Activated T-cell treated with anti-CD3 and anti-CD28 coated beads, Interleukin-2, amount 50 U/mL, for 48 hours (primary cell): ENCODE results near the gene UBTD1.
"Not testable (repeated sequence)": the region's sequence is repeated elsewhere in the genome, so short reads cannot be mapped to it uniquely, and the experiment has no call there.

Experiments used
- DNase-seq, 2 experiments: peaks; one replicate each; pipeline ENCODE4 v3.0.0-alpha.2; 2020

Gene UBTD1

DNA sequence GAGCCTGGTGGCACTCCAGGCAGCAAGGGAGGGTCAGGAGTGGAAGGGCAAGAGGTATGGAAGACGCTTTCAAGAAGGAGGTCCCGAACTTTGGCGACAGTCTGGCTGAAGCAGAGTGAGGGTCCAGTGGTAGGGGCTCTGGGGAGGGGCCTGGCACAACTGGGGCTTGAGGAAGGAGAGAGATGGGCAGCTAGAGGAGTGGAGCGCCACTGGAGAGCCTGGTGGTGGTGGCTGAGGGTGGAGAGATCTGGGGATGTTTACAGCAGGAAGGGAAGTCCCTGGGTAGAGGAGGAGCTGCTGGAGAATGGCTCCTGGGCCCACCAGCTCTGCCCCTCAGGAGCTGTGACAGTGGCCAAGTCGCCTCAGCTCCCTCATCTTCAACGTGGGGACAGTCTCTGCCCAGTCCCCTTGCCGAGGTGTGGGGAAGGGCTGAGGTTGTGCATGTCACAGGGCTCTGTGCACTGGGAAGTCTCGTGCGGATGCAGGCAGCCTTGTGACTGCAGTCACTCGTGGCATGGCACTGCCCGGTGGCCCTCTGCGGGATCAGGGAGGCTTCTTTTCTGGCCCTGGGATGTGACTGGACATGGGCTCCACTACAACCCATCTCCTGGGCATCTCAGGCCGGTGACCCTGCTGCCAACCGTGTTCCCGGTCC lies 18.5 kb downstream of the UBTD1 start:
- no peak for DNase-seq

DNA sequence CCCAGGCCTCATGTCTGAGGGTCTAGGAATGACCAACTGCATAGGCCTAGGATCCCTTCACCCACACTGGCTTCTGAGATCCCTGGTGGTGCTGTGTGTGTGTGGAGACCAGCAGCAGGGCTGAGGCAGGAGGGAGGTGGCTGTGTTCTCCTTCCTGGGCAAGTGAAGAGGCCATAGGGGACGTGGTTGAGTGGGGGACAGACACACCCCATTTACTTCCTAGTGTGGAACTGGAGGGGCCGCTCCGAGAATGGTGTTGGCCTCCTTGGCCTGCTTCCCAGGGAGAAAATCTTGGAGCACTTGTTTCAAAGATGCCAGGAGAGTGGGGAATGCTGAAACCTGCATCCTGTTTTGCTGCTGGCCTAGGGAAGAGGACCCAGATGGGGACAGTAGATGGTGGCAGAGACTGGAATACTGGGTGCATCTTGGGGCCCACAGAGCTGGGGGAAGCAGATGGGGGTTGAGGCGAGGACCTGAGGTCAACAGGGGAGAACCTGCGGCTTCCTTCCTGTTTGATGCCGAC lies 19.1 kb downstream of the UBTD1 start:
- no peak for DNase-seq

DNA sequence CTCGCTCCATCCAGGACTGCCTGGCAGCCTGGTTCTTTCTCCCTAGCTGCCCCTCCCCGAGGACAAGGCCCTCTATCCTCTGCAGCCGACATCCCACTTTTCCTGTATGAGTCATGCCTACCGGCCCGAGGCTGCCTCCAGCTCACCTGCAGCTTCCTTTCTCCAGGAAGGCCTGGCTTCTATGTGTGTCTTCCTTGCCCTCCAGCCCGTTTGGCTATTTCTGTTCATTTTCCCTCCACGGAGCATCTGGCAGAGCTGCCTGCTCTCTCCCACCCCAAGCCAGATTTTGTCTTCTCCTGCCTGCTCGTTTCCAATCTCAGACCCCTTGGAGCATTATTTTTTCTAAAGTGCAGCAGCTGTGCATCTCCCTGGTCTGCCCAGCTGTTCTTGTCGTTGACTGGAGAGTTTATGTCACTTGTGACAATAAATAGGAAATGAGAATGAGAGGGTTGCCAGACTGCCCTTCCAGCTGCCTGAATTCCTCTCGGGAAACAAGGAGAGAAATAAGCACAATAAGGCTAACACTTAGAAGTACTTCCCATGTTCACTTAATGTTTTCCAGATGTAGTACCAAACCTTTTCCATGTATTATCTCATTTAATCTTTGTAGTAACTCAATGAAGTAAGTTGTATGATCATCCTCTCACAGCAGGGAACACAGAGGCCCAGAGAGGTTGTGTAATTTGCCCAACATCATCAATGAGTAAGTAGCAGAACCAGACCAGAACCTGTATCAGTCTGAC lies 19.7 kb downstream of the UBTD1 start:
- no peak for DNase-seq

DNA sequence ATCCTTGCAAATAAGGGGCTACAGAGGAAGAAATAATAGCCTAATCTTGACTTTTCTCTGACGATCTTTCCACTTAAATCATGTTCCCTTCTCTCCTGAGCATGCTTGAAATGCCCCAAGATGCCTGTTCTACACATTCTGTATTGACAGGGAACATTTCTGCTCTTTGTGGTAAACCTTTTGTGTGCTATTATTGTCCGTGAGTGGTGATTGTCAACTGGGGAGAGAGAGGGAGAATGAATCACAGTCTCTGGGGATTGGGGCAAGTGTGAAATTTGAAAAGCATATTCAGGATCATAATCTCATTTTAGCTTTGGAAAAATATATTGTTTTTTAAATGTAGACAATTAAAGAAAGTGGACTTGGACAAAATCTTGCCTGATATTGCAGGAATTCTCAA lies 20.6 kb downstream of the UBTD1 start:
- no peak for DNase-seq

DNA sequence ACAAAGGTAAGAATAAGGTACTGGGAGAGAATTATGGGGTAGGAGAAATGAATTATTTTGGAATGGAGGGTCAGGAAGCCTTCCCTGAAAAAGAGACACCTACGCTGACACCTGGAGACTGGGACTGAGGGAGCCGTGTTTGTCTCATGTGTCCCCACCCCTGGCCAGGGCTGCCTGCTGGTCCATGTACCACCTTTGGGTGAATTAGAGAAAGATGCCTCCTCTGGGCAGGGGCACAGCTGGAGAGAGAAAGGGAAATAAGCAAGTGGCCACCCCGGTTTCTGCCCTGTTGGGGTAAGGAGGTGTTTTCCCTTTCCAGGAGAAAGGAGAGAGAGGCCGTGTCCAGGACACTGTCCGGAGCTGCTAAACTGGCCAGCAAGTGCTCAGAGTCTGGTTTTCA lies 21.8 kb downstream of the UBTD1 start:
- DNase-seq = no peak

DNA sequence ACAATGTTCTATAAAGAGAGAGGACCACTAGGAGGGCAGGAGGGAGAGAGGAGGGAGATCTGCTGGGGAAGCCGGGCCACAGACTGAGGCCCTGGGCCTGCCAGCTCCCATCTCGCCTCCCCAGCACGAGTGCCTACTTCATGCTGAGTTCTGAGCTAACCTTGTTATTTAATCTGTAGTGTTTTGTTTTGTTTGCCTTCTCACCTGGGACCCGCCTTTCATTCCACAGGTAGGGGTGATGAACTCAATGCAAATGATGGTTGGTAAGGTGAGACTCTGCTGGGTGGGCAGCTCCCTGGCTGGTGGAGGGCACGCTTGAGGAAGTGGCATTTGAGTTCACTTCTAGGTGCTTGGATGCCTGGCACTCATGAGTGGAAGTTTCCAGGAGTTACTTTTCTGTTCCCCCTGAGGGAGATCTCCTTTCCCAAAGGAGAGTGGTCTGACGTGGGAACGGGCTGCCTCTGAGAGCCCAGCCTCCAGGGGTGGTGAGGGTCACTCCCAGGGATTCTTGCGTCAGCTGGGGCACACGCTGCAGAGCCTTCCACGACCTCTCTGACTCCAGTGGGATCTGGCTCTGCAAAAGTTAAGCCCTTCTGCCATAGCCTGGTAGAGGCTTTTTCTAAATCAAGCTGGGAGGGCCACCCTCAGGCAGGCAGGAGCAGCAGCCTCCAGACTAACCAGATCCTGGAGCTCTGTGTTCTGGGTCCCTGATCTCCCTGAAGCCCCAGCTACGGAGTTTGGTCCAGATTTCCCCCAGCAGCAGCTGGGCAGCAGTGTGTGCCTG lies 22.4 kb downstream of the UBTD1 start:
- DNase-seq = no peak

DNA sequence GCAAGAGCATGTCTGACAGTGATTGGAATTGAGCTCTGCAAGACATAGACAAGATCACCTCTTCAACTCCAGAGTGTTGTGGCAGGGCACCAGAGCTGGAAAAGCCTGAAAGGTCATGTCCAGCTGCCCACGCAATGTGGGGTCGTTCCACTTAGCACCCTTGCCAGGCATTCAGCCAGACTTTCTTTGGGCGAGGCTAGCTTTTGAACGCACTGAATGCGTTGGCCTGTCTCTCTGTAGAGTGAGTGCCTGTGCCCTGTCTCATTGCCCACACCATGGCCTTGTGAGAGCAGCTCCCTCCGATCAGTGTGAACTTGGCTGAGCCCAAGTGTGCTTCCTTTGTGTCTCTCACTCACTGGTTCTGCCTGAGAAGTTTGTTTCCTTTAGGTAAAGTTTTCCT lies 23.3 kb downstream of the UBTD1 start:
- DNase-seq = no peak

DNA sequence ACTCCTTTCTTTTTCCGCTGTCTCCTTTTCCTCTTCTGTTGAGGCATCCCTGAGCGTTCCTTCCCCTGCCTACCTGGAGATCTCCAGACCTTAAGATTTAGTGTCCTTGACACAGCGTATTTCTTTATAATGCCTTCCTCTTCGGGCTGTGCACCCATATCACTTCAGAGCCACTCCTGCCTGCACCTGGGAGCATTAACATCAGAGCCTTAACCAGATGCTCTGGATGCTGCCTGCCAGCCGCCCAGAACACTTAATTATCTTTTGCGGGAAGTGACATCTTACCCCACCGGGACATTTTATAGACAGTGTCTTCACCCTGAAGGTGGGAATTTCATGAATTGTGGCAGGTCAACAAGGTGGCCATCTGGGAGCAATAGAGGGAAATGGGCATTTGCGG lies 24.2 kb downstream of the UBTD1 start:
- no peak for DNase-seq

DNA sequence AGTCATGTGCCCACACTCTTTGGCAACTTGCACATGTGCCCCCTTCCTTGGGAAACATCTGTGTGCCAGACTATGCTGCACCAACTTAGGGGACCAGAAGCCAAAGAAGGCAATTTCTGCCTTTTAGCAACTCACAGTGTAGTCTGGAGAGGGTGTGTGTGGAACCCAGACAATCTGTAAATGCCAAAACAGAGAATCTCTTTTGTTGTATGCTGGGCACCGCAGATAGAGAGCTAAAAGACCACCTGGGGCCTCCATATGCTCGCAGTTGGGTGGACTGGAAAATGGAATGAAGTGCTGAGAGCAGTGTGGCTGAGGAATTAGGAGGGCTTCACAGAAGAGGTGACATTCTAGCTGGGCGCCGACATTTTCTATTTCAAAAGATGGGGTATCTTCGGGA lies 26.4 kb downstream of the UBTD1 start:
- no peak for DNase-seq

DNA sequence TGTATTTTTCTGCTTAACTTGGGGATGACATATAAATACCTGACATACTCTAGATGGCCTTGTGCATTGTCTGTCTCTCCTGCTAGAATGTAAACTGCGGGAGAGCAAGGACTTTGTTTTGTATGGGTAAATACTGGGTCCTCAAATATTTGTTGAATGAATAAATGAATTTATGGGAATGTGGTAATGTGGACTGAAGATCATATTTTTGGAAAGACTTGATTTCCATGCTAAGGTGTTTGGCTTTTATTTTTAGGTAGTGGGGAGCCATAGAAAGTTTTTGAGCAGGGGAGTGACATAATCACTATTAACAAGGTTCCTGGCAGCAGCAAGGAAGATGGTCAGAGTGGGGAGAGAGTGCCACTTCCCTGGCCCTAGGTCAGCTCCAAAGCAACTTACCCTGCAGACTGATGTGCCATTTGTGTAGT lies 27.0 kb downstream of the UBTD1 start:
- DNase-seq = no peak

DNA sequence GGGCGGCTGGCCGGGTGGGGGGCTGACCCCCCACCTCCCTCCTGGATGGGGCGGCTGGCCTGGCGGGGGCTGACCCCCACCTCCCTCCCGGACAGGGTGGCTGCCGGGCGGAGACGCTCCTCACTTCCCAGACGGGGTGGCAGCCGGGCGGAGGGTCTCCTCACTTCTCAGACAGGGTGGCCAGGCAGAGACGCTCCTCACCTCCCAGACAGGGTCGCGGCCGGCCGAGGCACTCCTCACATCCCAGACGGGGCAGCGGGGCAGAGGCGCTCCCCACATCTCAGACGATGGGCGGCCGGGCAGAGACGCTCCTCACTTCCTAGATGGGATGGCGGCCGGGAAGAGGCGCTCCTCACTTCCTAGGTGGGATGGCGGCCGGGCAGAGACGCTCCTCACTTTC lies 30.2 kb downstream of the UBTD1 start:
- DNase-seq = not testable (repeated sequence)

DNA sequence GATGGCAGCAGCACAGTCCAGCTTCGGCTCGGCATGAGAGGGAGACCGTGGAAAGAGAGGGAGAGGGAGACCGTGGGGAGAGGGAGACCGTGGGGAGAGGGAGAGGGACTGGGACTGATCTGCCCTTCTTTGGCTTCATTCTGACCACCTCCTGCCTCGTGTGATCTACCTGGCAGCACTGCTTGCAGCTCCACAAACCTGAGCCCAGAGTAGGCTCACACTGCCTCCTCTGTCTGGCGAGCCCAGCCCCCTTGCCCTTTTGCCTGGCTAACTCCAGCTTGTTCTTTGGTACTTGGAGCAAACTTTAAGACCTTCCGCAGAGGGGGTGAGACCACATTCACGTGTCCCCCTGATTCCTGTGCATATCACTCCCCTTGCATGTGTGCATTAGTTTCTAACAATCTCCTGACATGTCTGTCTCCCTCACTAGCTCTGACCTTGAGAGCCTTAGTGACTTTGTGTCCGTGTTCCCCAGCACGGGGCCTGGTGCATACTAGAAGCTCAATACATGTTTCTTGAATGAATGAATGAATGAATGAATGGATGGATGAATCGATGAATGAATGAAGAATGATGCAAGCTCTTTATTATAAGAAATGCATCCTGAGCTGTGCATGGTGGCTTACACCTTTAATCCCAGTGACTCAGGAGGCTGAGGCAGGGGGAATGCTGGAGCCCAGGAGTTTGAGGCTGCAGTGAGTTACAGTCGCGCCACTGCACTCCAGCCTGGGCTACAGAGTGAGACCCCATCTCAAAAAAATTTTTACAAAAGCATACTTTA lies 31.2 kb downstream of the UBTD1 start:
- DNase-seq = no peak

DNA sequence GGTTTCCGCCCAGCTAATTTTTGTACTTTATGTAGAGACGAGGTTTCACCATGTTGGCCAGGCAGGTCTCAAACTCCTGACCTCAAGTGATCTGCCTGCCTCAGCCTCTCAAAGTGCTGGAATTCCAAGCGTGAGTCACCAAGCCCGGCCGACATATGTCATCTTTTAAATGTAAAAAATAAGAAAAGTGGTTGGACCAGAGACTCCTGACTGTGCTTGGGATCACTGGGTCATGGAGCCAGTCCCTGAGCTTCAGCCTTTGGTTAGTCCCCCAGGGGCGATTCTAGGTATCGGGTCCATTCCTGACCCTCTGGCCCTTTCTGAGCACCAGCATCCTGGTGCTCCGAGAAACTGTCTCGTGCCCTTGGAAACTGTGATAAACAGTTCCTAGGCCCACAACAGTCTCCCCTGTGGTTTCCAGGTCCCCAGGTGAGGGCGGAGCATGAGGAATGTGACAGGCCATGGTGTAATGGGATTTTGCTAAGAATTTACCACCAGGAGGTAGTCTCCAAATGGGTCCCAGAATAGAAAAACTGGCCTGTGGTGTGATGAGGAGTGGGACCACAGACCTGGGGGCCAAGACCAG lies 32.8 kb downstream of the UBTD1 start:
- DNase-seq = no peak

DNA sequence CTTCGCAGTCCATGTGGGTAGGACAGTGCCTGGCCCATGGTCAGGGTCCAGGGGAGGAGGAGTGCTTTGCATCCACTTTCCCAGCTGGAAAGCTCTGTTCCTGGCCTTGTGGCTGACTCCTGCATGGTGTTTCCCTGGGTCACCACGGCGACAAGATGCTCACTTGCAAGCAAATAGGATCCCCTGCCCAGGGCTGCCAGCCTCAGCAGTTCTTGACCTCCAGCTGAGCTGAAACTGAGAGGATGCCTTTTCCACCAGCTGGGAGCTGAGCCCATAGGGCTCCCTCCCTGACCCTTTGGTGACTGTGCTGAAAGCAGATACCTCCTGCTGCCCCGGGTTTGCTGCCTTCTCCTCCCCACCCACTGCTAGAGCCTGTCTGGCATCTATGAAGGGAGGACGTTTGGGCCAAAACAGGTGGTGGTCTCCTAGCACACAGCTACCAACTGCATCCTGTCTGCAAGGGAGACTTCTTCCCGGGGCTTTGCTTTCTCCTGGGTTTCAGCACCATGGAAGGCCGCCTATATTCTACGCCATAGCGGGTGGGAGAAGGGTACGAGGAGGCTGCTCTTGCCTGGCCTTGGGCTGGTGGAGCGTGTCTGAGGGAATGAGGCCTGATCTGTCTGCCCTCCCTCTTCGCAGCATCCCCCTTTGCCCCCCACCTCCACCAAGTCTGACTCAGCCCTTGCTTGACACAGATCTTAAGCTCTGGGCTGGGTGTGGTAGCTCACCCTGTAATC lies 34.4 kb downstream of the UBTD1 start:
- DNase-seq = no peak

DNA sequence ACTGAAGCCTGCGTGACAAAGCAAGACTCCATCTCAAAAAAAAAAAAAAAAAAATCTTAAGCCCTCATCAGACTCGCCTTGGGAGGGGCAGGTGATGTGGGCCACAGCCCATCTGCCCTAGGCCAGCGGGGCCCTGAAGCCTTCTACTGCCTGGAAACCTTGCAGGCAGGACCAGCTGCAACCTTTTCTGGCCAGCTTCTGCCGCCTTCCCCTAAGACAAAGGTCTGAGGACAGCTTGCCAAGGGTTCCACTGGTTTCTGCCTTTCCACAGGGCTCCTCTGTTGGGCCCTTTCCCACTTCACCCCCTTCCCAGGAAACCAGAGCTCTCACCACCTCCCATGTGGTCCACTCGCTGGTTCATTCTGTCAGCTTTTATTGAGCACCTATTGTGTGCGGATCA lies 35.2 kb downstream of the UBTD1 start:
- DNase-seq = no peak

DNA sequence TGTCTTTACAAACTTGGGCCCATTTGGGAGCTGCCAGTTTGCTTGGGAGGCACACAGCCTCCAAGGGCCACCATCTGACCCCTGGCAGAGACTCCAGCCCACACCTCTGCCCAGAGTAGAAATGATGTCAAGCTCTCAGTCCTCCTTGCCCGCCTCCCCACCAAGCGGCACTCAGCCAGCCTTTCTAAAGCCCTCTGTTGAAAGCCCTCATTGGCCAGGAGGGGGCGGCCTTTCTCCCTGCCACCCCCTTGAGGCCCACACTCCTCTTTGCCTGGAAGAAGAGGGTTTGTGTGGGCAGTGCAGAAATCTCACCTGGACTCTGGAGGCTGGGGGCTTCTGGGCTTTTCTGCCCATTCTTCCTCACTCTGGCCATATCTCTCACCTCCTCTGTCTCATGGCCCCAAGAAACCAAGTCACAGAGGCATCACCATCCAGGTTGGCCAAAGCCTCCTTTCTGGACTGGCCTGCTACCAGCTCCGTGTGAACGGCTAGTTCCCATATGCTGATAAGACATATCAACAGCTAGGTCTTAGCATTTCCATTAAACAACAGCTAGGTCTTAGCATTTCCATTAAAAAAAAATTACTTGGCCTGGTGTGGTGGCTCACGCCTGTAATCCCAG lies 36.1 kb downstream of the UBTD1 start:
- DNase-seq = peak; percentile 52 to 66

DNA sequence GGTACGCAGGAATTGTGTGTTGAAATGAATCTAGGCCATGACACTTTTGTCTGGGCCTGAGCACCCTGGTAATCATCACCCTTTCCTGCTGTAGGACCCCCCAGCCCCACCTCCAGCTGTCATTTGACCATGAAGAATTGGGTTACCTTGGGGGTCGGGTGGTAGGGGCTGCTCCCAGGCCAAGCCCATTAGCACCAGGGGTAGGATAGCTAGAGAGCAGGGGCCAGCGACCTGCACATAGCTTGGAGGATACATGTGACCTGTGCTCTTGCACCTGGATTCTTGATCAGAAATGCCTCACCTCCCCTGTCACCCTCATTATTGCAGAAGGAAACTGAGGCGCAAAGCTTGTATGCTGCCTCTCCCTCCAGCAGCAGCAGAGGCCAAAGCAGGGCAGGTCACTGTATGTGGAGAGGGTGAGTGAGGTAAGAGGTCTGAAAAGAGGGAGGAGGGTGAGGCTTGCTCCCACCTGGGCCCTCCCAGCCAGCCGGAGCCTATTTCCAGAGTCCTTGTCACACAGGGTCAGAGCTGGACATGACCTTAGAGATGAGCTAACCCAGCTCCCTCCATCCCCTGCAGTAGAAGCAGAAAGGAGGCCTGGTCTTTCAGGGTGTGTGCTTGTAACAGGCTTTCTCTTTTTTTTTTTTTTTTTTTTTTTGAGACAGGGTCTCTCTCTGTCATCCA lies 38.6 kb downstream of the UBTD1 start:
- DNase-seq = no peak

DNA sequence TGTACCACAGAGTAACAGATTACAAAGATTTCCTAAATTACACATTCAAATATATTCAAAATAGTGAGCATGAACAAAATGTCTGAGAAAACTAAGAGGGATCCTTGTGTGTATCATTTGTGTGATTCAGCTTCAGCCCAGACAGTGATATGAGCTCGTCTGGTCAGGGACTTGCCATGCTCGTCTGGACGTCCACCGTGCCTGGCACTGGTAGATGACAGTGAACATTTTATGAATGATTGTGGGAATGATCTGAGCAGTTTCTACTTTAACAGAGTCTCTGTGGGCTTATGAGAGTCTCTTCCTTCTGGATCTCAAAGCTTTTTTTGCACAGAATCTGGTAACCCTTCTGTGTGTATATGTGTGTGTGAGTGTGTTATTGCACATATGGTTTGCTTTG lies 39.7 kb downstream of the UBTD1 start:
- DNase-seq = no peak

DNA sequence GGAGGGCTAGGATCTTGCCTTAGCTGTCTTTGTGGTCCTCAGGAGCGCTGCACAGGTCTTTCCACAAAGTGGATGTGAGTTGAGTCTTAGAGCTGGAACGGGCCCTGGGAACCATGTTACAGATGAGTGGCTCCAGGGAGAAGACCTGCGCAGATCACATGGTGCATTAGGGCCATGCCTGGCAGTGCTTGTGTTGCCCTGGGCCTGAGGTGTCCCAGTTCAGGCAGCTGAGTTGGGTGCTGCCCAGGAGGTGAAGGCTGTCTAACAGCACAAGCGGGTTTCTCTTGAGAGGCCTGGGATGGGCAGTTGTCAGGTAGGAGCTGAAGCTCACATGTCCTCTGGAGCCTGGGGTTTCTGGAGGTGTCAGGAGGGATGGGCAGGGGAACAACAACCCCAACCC lies 40.1 kb downstream of the UBTD1 start:
- no peak for DNase-seq

DNA sequence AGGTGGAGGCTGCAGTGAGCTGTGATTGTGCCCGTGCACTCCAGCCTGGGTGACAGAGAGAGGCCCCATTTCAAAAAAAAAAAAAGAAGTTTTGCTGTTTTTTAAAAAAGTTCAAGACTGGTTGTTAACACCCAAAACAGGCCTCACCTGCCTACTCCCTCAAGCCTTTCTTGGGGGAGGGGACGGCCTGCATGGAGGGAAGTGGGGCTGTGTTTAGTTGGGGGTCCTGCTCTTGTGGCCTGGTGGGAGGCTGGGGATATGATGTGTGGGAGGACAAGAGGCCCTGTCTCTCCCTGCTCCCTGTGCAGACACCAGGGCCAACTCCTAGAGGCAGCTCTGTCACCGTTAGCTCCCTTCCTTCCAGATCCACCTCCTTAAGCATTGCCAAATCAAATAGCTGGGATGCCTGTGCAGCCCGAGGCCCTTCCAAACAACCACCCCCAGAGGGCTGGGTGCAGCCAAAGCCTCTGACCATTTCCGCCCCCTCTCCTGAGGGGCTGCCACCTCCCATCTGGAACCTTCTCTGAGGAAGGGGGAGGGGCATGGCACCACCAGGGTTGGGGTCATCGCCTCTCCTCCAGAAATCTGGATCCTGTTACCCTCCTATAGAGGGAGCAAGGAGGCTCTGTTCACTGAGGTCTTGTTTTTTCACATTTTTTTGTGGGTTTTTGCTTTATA lies 40.9 kb downstream of the UBTD1 start:
- DNase-seq = no peak
